Measurements from ENCODE around the gene TBL2. TPM values are rescaled to one million over a fixed set of nuclear protein-coding genes. Genes with fewer than 3 reads are reported as not detected.
"Not testable (repeated sequence)": the region's sequence is repeated elsewhere in the genome, so short reads cannot be mapped to it uniquely, and the experiment has no call there.

TBL2 gene
- total RNA-seq, 4 donors from 2014 or later: 14.4 to 32.9 (median 22.0) TPM

DNA sequence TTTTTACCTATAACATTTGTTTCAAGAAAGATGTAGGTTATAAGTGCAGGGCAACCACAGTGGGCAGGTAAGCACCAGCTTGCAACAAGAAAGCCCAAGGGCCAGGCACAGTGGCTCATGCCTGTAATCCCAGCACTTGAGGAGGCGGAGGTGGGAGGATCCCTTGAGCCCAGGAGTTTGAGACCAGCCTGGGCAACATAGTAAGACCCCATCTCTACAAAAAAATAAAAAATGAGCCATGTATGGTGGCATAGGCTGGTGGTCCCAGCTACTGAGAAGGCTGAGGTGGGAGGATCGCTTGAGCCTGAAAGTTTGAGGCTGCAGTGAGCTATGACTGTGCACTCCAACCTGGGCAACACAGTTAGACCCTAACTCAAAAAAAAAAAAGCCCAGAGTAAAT, 33.7 kb downstream of the TBL2 start:
- DNase-seq (no peak), ATAC-seq (no peak)
- TF ChIP-seq POLR2A (IDR thresholded peaks at IDR 0.05): no peak
- TF ChIP-seq, protein P1, sequence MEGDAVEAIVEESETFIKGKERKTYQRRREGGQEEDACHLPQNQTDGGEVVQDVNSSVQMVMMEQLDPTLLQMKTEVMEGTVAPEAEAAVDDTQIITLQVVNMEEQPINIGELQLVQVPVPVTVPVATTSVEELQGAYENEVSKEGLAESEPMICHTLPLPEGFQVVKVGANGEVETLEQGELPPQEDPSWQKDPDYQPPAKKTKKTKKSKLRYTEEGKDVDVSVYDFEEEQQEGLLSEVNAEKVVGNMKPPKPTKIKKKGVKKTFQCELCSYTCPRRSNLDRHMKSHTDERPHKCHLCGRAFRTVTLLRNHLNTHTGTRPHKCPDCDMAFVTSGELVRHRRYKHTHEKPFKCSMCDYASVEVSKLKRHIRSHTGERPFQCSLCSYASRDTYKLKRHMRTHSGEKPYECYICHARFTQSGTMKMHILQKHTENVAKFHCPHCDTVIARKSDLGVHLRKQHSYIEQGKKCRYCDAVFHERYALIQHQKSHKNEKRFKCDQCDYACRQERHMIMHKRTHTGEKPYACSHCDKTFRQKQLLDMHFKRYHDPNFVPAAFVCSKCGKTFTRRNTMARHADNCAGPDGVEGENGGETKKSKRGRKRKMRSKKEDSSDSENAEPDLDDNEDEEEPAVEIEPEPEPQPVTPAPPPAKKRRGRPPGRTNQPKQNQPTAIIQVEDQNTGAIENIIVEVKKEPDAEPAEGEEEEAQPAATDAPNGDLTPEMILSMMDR (IDR thresholded peaks at IDR 0.05 in 4 of 5, conservative IDR thresholded peaks at IDR 0.05 in 1 of 5): no peak
- H3K27me3 ChIP-seq: no peaks in the 10 kb centered on the region
- H3K27ac ChIP-seq: no peak overlapping the region
- H3K36me3 ChIP-seq: peaks cover 0 to 51% of the 10 kb centered on the region in 2 donors
- H3K4me3 ChIP-seq: no peak overlapping the region
- intact Hi-C loops (cut with DNase I; ENCODE audit: low total_unique reads): no loop called here
- H3K4me1 ChIP-seq: peaks cover 0 to 6% of the 10 kb centered on the region in 2 donors
- no peaks in the 10 kb centered on the region for H3K9me3 ChIP-seq
- in situ Hi-C loops (cut with MboI; ENCODE audit: low sequenced_read_pairs in 4 of 4): no loop called here

DNA sequence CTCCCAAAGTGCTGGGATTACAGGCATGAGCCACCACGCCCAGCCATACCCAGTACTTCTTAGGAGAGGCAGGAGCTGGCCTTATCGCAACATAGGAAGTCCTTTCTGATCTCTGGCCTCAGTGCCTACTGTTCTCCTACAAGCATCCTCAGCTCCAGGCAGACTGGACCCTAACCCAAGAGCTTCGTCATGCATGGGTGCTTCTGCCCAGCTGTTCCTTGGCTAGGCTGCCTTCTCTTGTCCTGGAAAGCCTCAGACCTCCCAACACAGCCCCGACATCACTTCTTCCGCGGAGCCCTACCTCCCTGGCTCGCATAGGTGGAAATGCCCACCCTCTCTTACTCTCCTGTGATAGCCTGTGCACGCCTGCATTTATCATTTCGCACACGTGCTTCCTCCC, 36.7 kb downstream of the TBL2 start:
- TF ChIP-seq, protein P1 (IDR thresholded peaks at IDR 0.05 in 4 of 5, conservative IDR thresholded peaks at IDR 0.05 in 1 of 5): no peak
- TF ChIP-seq POLR2A (IDR thresholded peaks at IDR 0.05): no peak
- DNase-seq: no peak
- Histone ChIP-seq H3K36me3 (peaks cover 0 to 78% of the 10 kb centered on the region in 2 donors), H3K9me3 (no peaks in the 10 kb centered on the region), H3K4me1 (no peaks in the 10 kb centered on the region), H3K4me3 (no peak overlapping the region), H3K27me3 (no peaks in the 10 kb centered on the region), H3K27ac (no peak overlapping the region)
- intact Hi-C loops (cut with DNase I; ENCODE audit: low total_unique reads): no loop called here
- in situ Hi-C loops (cut with MboI; ENCODE audit: low sequenced_read_pairs in 4 of 4): no loop called here
- no peak for ATAC-seq

DNA sequence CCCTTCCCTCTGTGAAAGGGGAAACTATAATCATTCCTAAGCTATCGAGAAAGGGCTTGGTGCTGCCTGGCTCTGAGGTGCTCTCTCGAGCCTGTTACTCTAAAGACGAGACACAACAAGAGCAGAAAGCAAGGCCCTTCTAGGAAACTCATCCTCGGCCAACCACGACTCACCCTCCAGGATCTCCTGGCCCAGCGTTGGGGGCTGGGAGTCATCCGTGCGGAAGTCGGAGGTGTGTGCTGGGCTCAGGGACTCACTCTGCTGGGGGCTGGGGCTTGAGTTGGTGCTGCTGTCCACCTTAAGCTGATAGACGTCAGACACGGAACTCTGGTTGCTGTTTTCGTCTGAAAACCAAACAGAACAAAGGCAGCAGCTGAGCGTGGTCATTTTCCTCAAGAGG, 38.7 kb downstream of the TBL2 start:
- Histone ChIP-seq H3K27ac (no peak overlapping the region), H3K4me1 (no peaks in the 10 kb centered on the region), H3K4me3 (no peak overlapping the region), H3K27me3 (no peaks in the 10 kb centered on the region), H3K36me3 (peaks cover 0 to 92% of the 10 kb centered on the region in 2 donors), H3K9me3 (no peaks in the 10 kb centered on the region)
- in situ Hi-C loops (cut with MboI; ENCODE audit: low sequenced_read_pairs in 4 of 4) (no loop called here), intact Hi-C loops (cut with DNase I; ENCODE audit: low total_unique reads) (no loop called here)
- no peak for ATAC-seq
- DNase-seq: no peak
- TF ChIP-seq, protein P1 (IDR thresholded peaks at IDR 0.05 in 4 of 5, conservative IDR thresholded peaks at IDR 0.05 in 1 of 5): no peak
- no peak for TF ChIP-seq POLR2A (IDR thresholded peaks at IDR 0.05)

DNA sequence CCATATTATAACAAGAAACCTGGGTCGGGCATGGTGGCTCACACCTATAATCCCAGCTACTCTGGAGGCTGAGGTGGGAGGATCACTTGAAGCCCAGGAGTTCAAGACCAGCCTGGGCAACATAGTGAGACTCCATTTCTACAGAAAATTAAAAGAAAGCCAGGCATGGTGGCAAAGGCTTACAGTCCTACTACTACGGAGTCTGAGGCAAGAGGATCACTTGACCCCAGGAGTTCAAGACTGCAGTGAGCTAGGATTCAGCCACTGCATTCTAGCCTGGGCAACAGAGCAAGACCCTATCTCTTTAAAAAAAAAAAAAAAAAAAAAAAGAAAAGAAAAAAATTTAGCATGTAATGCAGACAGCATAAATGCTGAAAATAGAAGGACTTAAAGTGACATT, 39.9 kb downstream of the TBL2 start:
- H3K4me3 ChIP-seq; in situ Hi-C loops (cut with MboI; ENCODE audit: low sequenced_read_pairs in 4 of 4); H3K27me3 ChIP-seq; DNase-seq; H3K27ac ChIP-seq; ATAC-seq; H3K9me3 ChIP-seq; intact Hi-C loops (cut with DNase I; ENCODE audit: low total_unique reads); H3K4me1 ChIP-seq: not testable (repeated sequence)
- peaks cover 0 to 86% of the 10 kb centered on the region in 2 donors for H3K36me3 ChIP-seq

DNA sequence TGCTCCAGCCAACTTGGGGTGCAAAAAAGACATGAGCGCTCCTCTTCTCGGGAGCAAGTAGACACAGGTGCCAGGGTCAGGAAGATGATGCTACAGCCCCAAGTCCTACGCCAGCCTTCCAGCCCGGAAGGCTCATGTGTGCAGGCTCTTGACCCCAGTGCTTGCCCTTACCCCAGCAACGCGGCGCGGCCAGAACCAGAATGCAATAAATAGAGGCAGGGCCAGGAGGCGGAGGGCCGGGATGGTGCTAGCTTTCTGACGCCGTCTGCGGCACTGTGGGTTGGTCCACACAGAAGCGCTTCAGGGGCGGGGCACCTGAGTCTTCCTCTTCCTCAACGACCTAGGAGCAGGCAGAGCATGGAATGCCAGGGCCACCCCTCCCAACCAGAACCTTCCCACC, 41.3 kb downstream of the TBL2 start:
- peaks cover 0 to 71% of the 10 kb centered on the region in 2 donors for H3K36me3 ChIP-seq
- no peak overlapping the region for H3K4me3 ChIP-seq
- TF ChIP-seq, protein P1 (IDR thresholded peaks at IDR 0.05 in 4 of 5, conservative IDR thresholded peaks at IDR 0.05 in 1 of 5): no peak
- no peak for TF ChIP-seq POLR2A (IDR thresholded peaks at IDR 0.05)
- H3K9me3 ChIP-seq: no peaks in the 10 kb centered on the region
- H3K27me3 ChIP-seq: no peaks in the 10 kb centered on the region
- H3K4me1 ChIP-seq: no peaks in the 10 kb centered on the region
- DNase-seq: no peak
- no peak overlapping the region for H3K27ac ChIP-seq
- in situ Hi-C loops (cut with MboI; ENCODE audit: low sequenced_read_pairs in 4 of 4): no loop called here
- no peak for ATAC-seq
- intact Hi-C loops (cut with DNase I; ENCODE audit: low total_unique reads): no loop called here
